PC-3 (cell line): ENCODE data around the gene FANCC. TPM values are rescaled to one million over a fixed set of nuclear protein-coding genes. Genes with fewer than 3 reads are reported as not detected.

ENCODE experiments used
- ATAC-seq: fragments of 200-7000 bp; cut with Tn5 transposase; 2 replicates; pipeline ENCODE4 v1.9.1; 2020; ENCODE audit warnings: mild to moderate bottlenecking, moderate library complexity
- BruUV-seq: library from RNA; stranded (reverse); fragments of 400-500 nt; replicated peaks from 2 replicates; lab custom pipeline; 2021; lab: Mats Ljungman, UMichigan
- CTCF ChIA-PET: fragments of 300-600 bp; sonication (Branson Sonifier 250); formaldehyde crosslinking; loops from one replicate; lab custom pipeline; 2022; ENCODE audit warnings: antibody characterized with exemption; lab: Charles Lee
- POLR2A ChIA-PET: fragments of 300-600 bp; sonication (Branson Sonifier 250); formaldehyde crosslinking; loops from one replicate; lab custom pipeline; 2022; ENCODE audit warnings: antibody characterized with exemption; ENCODE audit not compliant: unreplicated experiment; lab: Charles Lee
- DNase-seq: peaks from one replicate; pipeline ENCODE4 v3.0.0-alpha.2; 2015
- H2AFZ ChIP-seq: fragments of 300-600 bp; sonication (generic); 2 replicates; pipeline ENCODE4 v1.6.0; 2016; ENCODE audit warnings: antibody characterized with exemption, low read length
- H3F3A ChIP-seq: fragments of 300-600 bp; sonication (generic); one replicate; pipeline ENCODE4 v1.6.0; 2017; ENCODE audit warnings: antibody characterized with exemption, low read length, control low read depth, mild to moderate bottlenecking; ENCODE audit not compliant: unreplicated experiment
- H3K27ac ChIP-seq: fragments of 300-600 bp; sonication (generic); 2 replicates; pipeline ENCODE4 v1.5.1; 2016; ENCODE audit warnings: mild to moderate bottlenecking, low read length
- H3K27me3 ChIP-seq: fragments of 300-600 bp; sonication (generic); 2 replicates; pipeline ENCODE4 v1.6.1; 2016; ENCODE audit warnings: low read length, mixed read lengths
- H3K36me3 ChIP-seq: fragments of 300-600 bp; sonication (generic); 2 replicates; pipeline ENCODE4 v1.6.1; 2016; ENCODE audit warnings: low read depth, mixed run types, low read length, mixed read lengths
- H3K4me1 ChIP-seq: fragments of 300-600 bp; sonication (generic); 2 replicates; pipeline ENCODE4 v1.5.1; 2016; ENCODE audit warnings: low read length; ENCODE audit not compliant: insufficient read depth
- H3K4me2 ChIP-seq: fragments of 300-600 bp; sonication (generic); 2 replicates; pipeline ENCODE4 v1.6.0; 2016; ENCODE audit warnings: low read length
- H3K4me3 ChIP-seq: fragments of 300-600 bp; sonication (generic); 2 replicates; pipeline ENCODE4 v1.5.1; 2016; ENCODE audit warnings: mild to moderate bottlenecking, low read length, mixed read lengths
- H3K79me2 ChIP-seq: fragments of 300-600 bp; sonication (generic); 2 replicates; pipeline ENCODE4 v1.6.1; 2017; ENCODE audit warnings: low read length, mixed read lengths
- H3K9ac ChIP-seq: fragments of 300-600 bp; sonication (generic); 2 replicates; pipeline ENCODE4 v1.6.0; 2016; ENCODE audit warnings: mild to moderate bottlenecking, low read length
- H3K9me2 ChIP-seq: fragments of 300-600 bp; sonication (generic); replicated peaks from 2 replicates; pipeline ENCODE4 v1.6.1; 2016; ENCODE audit warnings: mixed run types, low read length, mixed read lengths
- H3K9me3 ChIP-seq: fragments of 300-600 bp; sonication (generic); 2 replicates; pipeline ENCODE4 v1.6.1; 2016; ENCODE audit warnings: low read length, mixed read lengths
- H4K20me1 ChIP-seq: fragments of 300-600 bp; sonication (generic); 2 replicates; pipeline ENCODE4 v1.6.1; 2016; ENCODE audit warnings: low read length, mixed read lengths
- CTCF ChIP-seq: fragments of 300-600 bp; sonication (generic); conservative IDR thresholded peaks from 2 replicates; pipeline ENCODE4 v1.5.1; 2017; ENCODE audit warnings: antibody characterized with exemption, low read depth, mild to moderate bottlenecking, low read length
- EZH2 ChIP-seq: fragments of 300-600 bp; sonication (generic); IDR thresholded peaks from one replicate; pipeline ENCODE4 v1.6.1; 2017; ENCODE audit warnings: antibody characterized with exemption, mild to moderate bottlenecking, low read length; ENCODE audit not compliant: unreplicated experiment
- EZH2phosphoT487 ChIP-seq: fragments of 300-600 bp; sonication (generic); IDR thresholded peaks from 2 replicates; pipeline ENCODE4 v1.6.1; 2018; ENCODE audit warnings: mild to moderate bottlenecking, antibody characterized with exemption, low read length, borderline replicate concordance
- intact Hi-C: fragments of 100-400 bp; cut with micrococcal nuclease; formaldehyde crosslinking; loops from 2 replicates; pipeline ENCODE4 v1.9.0; 2023
- total RNA-seq: library from RNA; depleted of rRNA; stranded (reverse); fragments of >200 nt; gene quantifications from 2 replicates; pipeline ENCODE4 v1.2.3, GENCODE V29; 2014

FANCC gene
- total RNA-seq, 1 experiment from 2014 or later, result 6.9 TPM

GRCh38 chr9:95341293-95341962 is 23.9 kb upstream of the FANCC start:
- H3K9me2 ChIP-seq, result no peaks in the 10 kb centered on the region
- peak; percentile 22 for DNase-seq
- H3K79me2 ChIP-seq, result no peaks in the 10 kb centered on the region
- H4K20me1 ChIP-seq, result no peaks in the 10 kb centered on the region
- H3K36me3 ChIP-seq, result no peaks in the 10 kb centered on the region
- CTCF ChIA-PET, result no interaction called here
- H2AFZ ChIP-seq, result no peak overlapping the region
- peak; percentile 51 for ATAC-seq
- no peak overlapping the region for H3K4me2 ChIP-seq
- no peaks in the 10 kb centered on the region for H3K4me1 ChIP-seq
- H3K9me3 ChIP-seq, result no peaks in the 10 kb centered on the region
- no peak overlapping the region for H3K9ac ChIP-seq
- no peaks in the 10 kb centered on the region for H3F3A ChIP-seq
- intact Hi-C loops, result no loop called here
- H3K27me3 ChIP-seq, result no peaks in the 10 kb centered on the region
- H3K4me3 ChIP-seq, result no peak overlapping the region
- POLR2A ChIA-PET, result no interaction called here
- BruUV-seq, result no TSS peak
- no peak overlapping the region for H3K27ac ChIP-seq
- TF ChIP-seq EZH2 (no peak), CTCF (0 out of 2 replicates have a peak, but pooled peaks have one; percentile 34)

DNA sequence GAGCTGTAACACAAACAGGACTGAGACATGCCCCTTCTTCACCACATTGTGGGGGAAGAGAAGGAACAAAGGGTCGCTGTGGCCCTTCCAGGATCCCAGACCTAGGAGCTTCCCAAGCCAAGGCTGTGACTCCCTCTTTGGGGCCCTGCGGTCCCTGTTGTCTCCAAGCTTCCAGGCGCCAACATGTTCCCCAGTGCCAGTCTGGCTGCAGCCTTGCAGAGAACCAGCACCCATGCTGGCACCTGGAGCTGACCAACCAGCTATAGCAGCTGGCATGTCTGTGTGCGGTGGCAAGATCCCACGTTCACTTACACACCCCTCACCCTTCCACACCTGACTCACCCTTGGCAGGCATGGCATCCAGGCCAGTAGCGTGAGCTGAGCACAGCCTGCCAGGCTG is 20.7 kb upstream of the FANCC start:
- POLR2A ChIA-PET, result no interaction called here
- Histone ChIP-seq H4K20me1 (no peaks in the 10 kb centered on the region), H2AFZ (no peak overlapping the region), H3K9me2 (no peaks in the 10 kb centered on the region), H3K4me3 (no peak overlapping the region), H3K27me3 (no peaks in the 10 kb centered on the region), H3K79me2 (no peaks in the 10 kb centered on the region), H3K4me1 (no peaks in the 10 kb centered on the region), H3K9ac (no peak overlapping the region), H3F3A (no peaks in the 10 kb centered on the region), H3K4me2 (no peak overlapping the region), H3K36me3 (no peaks in the 10 kb centered on the region), H3K27ac (no peak overlapping the region), H3K9me3 (no peaks in the 10 kb centered on the region)
- BruUV-seq, result no TSS peak
- ATAC-seq, result no peak
- no peak for DNase-seq
- CTCF ChIA-PET, result interaction anchor here (0.5 kb wide), 1 partner anchor 563 kb away, joined by 3 read pairs; no protein-coding TSS in a partner anchor
- intact Hi-C loops, result no loop called here
- no peak for TF ChIP-seq EZH2phosphoT487
- no peak for TF ChIP-seq EZH2
- TF ChIP-seq CTCF, result no peak

DNA sequence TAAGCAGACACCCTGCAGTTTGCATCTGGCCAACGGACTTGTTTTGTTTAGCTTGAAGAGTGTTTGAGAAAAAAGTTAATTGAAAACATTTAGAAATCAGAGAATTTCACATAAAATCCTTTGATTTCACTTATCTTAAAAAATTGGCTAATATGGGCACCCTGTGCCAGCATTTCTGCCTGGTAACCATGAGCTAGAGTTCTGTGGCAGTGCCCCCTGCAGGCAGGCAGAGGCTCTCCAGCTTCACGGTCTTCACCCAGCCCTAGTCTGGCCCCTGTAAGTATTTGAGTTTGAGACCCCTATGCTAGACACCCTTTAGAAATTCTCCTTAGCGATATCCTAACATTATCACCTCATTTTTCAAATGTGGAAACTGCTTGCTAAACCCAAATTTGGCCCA is 18.8 kb upstream of the FANCC start:
- Histone ChIP-seq H3K9ac (no peak overlapping the region), H3K4me1 (no peaks in the 10 kb centered on the region), H3K9me2 (no peaks in the 10 kb centered on the region), H3K4me2 (no peak overlapping the region), H3K9me3 (no peaks in the 10 kb centered on the region), H3K27me3 (no peaks in the 10 kb centered on the region), H2AFZ (no peak overlapping the region), H4K20me1 (no peaks in the 10 kb centered on the region), H3K4me3 (no peak overlapping the region), H3K36me3 (no peaks in the 10 kb centered on the region), H3F3A (no peaks in the 10 kb centered on the region), H3K79me2 (no peaks in the 10 kb centered on the region), H3K27ac (no peak overlapping the region)
- ChIA-PET CTCF (no interaction called here), POLR2A (no interaction called here)
- intact Hi-C loops, result no loop called here
- TF ChIP-seq EZH2phosphoT487 (no peak), CTCF (peak; percentile 56)
- BruUV-seq, result no TSS peak
- DNase-seq, result no peak
- no peak for ATAC-seq
